HG03025 (cell line): ENCODE data around the gene PTX3.

Experiments
- ATAC-seq: cut with Tn5 transposase; IDR thresholded peaks from one replicate; pipeline ENCODE4 v1.9.1; 2021; ENCODE audit warnings: mild to moderate bottlenecking, moderate library complexity; ENCODE audit not compliant: unreplicated experiment, low FRiP score

PTX3 gene

GRCh38 chr3:157436583-157437291, at the start of gene PTX3:
Gene PTX3, plus strand, starts transcription at chr3:157436850. Its CDS starts 84 bp downstream, at chr3:157436934.
- ATAC-seq, result no peak

GRCh38 chr3:157387708-157388435, 48.8 kb upstream of the PTX3 start:
- no peak for ATAC-seq

GRCh38 chr3:157388976-157389375, 47.7 kb upstream of the PTX3 start:
- no peak for ATAC-seq

GRCh38 chr3:157390713-157391515, 45.7 kb upstream of the PTX3 start:
- ATAC-seq, result no peak

GRCh38 chr3:157392104-157392503, 44.5 kb upstream of the PTX3 start:
- no peak for ATAC-seq

GRCh38 chr3:157393113-157393512, 43.5 kb upstream of the PTX3 start:
- no peak for ATAC-seq

GRCh38 chr3:157394411-157394810, 42.2 kb upstream of the PTX3 start:
- ATAC-seq, result no peak

GRCh38 chr3:157398598-157398997, 38.1 kb upstream of the PTX3 start:
- ATAC-seq, result no peak

GRCh38 chr3:157404381-157404780, 32.3 kb upstream of the PTX3 start:
- no peak for ATAC-seq

- no peak for ATAC-seq
Observed at GRCh38 chr3:157405457-157405856, 31.2 kb upstream of the PTX3 start.

GRCh38 chr3:157406394-157406793, 30.3 kb upstream of the PTX3 start:
- ATAC-seq, result no peak

GRCh38 chr3:157407769-157408168, 28.9 kb upstream of the PTX3 start:
- ATAC-seq, result no peak

- ATAC-seq, result no peak
Observed at GRCh38 chr3:157408499-157409149, 28.0 kb upstream of the PTX3 start.

GRCh38 chr3:157409516-157409915, 27.1 kb upstream of the PTX3 start:
- no peak for ATAC-seq

- no peak for ATAC-seq
Observed at GRCh38 chr3:157410945-157411344, 25.7 kb upstream of the PTX3 start.

GRCh38 chr3:157412323-157412855, 24.3 kb upstream of the PTX3 start:
- ATAC-seq, result no peak

GRCh38 chr3:157414861-157415260, 21.8 kb upstream of the PTX3 start:
- no peak for ATAC-seq

- ATAC-seq, result no peak
Observed at GRCh38 chr3:157416347-157417087, 20.1 kb upstream of the PTX3 start.

GRCh38 chr3:157417247-157417646, 19.4 kb upstream of the PTX3 start:
- ATAC-seq, result no peak

GRCh38 chr3:157418104-157418503, 18.5 kb upstream of the PTX3 start:
- ATAC-seq, result no peak
